SU-DHL-6 (cell line): Measurements from ENCODE around the gene FBXO36.

Source experiments
- EZH2phosphoT487 ChIP-seq: fragments of 200-600 bp; sonication (generic), shearing (Covaris generic); conservative IDR thresholded peaks from 2 replicates; pipeline ENCODE4 v1.6.1; 2018; ENCODE audit warnings: mild to moderate bottlenecking, antibody characterized with exemption, low read length, moderate library complexity, mixed read lengths
- TF ChIP-seq, protein P1 (sequence below): fragments of 200-600 bp; sonication (generic); IDR thresholded peaks from one replicate; pipeline ENCODE4 v1.5.1; 2017; ENCODE audit warnings: antibody characterized with exemption, mild to moderate bottlenecking, low read length, moderate library complexity; ENCODE audit not compliant: insufficient read depth, poor library complexity, severe bottlenecking

DNA sequence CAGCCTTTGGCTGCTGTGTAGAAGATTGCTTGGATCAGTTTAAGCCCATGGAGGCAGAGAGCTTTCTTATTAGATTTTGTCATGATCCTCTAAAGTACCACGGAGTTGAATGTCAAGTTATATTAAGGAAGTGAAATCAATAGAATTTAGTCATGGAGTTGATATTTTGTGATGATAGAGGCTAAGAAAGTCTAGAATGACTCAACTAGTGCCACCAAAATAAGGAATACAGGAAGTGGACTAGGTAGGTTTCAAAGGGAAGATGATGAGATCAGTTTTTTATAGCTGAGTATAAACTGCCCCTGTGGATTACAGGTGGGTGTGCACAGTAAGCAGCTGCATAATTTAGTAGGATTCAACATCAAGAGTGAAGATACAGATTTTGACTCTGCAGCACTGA, 25.2 kb downstream of the FBXO36 start:
- TF ChIP-seq, protein P1, sequence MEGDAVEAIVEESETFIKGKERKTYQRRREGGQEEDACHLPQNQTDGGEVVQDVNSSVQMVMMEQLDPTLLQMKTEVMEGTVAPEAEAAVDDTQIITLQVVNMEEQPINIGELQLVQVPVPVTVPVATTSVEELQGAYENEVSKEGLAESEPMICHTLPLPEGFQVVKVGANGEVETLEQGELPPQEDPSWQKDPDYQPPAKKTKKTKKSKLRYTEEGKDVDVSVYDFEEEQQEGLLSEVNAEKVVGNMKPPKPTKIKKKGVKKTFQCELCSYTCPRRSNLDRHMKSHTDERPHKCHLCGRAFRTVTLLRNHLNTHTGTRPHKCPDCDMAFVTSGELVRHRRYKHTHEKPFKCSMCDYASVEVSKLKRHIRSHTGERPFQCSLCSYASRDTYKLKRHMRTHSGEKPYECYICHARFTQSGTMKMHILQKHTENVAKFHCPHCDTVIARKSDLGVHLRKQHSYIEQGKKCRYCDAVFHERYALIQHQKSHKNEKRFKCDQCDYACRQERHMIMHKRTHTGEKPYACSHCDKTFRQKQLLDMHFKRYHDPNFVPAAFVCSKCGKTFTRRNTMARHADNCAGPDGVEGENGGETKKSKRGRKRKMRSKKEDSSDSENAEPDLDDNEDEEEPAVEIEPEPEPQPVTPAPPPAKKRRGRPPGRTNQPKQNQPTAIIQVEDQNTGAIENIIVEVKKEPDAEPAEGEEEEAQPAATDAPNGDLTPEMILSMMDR: no peak
- TF ChIP-seq EZH2phosphoT487: no peak
